GM19239 (cell line): ENCODE data around the gene PIK3C2G.

ENCODE experiments used
- DNase-seq: peaks from one replicate; pipeline ENCODE4 v3.0.0; 2011; ENCODE audit warnings: low spot score; ENCODE audit not compliant: insufficient read length
- FAIRE-seq: peaks from 2 replicates; lab custom pipeline; 2011; peaks lifted over from hg19 to GRCh38; lab: Jason Lieb, UNC

Gene PIK3C2G

DNA sequence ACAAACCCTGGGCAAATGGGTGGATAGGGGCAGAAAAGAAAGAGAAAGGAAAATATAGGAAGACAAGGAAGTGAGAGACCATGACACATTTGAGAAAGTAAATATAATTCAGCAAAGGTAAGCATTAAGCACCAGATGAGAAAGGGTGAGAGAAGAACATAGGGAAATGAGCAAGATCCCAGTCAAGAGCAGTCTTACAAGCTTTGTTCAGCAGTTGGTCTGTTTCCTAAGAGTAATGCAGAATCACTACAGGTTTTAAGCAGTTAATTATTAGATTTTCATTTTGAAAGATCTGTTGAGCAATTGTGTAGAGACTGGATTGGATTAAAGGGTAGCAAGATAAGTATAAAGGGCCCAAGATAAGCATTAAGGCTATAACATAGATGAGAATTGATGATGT, 330.2 kb downstream of the PIK3C2G start:
- DNase-seq (no peak), FAIRE-seq (no peak)

GRCh38 chr12:18595412-18595811, 334.1 kb downstream of the PIK3C2G start:
- FAIRE-seq, result no peak
- no peak for DNase-seq

- DNase-seq (no peak), FAIRE-seq (no peak)
Measured at GRCh38 chr12:18601962-18602361, 340.6 kb downstream of the PIK3C2G start.

- DNase-seq (no peak), FAIRE-seq (no peak)
Measured at GRCh38 chr12:18612971-18613370, 351.7 kb downstream of the PIK3C2G start.

- DNase-seq (no peak), FAIRE-seq (no peak)
Measured at GRCh38 chr12:18620986-18621385, 359.7 kb downstream of the PIK3C2G start.

GRCh38 chr12:18629445-18629844, 368.1 kb downstream of the PIK3C2G start:
- DNase-seq (no peak), FAIRE-seq (no peak)

DNA sequence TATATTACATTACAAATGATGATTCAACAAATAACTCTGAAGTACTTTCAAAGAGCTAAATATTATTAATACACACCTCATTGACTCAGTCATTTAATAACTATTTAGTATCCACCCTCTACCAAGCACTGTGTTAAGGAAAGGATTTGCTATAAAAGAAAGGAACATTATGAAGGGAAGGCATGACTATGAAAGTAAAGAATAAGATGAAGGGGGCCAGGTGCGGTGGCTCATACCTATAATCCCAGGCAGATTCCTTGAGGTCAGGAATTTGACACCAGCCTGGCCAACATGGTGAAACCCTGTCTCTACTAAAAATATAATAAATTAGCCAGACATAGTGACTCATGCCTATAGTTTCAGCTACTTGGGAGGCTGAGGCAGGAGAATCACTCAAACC, 368.6 kb downstream of the PIK3C2G start:
- DNase-seq (no peak), FAIRE-seq (no peak)

GRCh38 chr12:18631339-18631738, 370.0 kb downstream of the PIK3C2G start:
- FAIRE-seq (no peak), DNase-seq (no peak)

- FAIRE-seq, result no peak
- DNase-seq, result no peak
Measured at GRCh38 chr12:18632848-18633247, 371.5 kb downstream of the PIK3C2G start.

DNA sequence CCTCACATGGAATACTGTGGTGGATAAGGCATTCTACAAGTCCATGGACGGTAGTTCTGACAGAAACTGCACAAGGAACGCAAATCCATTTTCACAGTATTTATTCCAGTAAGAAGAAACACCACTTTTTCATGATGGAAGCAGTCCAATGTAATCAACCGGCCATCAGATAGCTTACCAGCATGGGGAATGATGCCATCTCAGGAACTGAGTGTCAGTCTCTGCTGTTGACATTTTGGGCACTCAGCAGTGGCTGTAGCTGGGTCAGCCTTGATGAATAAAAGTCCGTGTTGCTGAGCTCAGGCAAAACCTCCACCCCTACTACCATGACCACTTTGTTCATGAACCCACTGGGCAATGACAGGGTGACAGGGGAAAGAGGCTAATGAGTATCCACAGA, 373.1 kb downstream of the PIK3C2G start:
- DNase-seq, result no peak
- no peak for FAIRE-seq

DNA sequence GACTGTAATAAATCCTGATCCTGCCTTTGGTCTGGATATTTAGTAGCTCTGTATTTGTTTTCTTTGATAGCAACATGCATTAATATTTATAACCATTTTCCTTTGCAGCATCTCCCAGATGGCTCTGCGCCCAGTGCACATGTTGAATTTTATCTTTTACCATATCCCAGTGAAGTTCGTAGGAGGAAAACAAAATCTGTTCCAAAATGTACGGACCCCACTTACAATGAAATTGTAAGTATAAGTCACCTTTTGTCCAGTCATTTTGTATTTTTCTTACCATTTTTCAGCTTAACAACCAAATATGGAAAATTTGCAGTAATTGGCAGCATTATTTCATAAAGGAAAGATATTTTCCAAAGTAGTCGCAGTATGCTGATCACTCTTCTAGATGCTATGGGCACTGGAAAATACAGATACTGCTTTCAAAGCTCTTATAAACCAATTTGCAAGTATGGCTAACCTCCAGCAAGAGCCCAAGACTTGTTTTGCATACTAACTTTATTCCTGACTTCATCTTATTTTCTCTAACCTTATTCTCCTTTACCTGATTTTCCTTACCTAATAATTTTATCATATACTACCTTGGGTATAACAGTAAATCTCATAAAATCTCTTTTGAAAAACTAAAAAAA, 379.1 kb downstream of the PIK3C2G start:
- FAIRE-seq (no peak), DNase-seq (no peak)

GRCh38 chr12:18643681-18644080, 382.4 kb downstream of the PIK3C2G start:
- DNase-seq, result no peak
- no peak for FAIRE-seq

DNA sequence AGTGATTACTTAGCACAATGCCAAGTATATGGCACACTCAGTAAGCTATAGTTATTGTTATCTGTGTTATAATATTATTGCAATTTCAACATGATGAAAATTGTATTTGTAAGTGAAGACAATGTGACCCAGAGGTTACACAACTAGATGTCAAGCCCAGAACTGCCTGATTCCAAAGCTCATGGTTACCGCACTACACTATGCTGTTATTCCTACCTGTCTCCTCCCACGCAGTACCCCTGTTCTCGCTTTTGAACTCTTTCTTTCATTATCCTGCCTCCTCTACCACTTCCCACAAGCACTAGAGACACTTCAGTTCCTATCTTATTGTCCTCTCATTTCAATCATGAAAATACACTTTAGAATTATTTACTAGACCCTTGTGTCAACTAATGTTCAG, 383.2 kb downstream of the PIK3C2G start:
- DNase-seq (no peak), FAIRE-seq (no peak)

GRCh38 chr12:18646286-18646890, 385.1 kb downstream of the PIK3C2G start:
- DNase-seq (no peak), FAIRE-seq (no peak)

DNA sequence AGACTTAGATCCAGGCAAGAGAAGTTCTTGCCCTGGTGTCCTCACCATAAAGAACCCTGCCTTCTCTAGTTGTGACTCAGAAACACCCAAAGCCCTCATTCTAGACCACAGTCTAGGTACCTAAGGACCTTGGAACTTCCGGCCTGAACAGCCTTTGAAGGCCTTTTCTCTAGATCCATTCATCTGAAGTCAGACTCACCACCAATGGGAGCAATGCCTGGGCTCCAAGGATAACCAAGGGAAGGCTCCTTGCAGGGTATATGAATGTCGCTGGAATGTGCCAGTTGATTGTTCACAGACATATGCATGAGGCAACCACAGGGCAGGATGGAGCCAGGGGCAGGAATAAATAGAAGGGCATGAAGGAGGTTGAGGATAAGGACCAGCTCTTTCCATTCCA, 390.2 kb downstream of the PIK3C2G start:
- FAIRE-seq (no peak), DNase-seq (no peak)

GRCh38 chr12:18652596-18652995, 391.3 kb downstream of the PIK3C2G start:
- DNase-seq (no peak), FAIRE-seq (no peak)

GRCh38 chr12:18653465-18653864, 392.1 kb downstream of the PIK3C2G start:
- FAIRE-seq, result no peak
- DNase-seq, result no peak

DNA sequence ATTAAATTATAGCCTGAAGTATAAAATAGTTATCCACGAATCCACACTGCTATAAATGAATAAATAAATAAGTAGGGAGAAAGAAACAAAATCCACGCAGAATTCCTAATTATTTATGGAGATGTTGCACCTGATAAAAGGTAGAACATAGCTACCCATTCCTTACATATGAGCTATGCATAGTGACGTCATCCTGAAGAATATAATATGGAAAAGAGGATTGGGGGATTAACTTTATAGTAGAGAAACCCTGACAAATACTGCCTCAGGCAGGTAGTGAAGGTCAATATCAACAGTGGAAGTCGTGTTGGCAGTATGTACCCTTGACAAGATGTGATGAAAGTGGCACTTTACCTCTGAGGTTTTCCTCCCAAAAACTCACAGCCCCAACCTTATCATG, 394.0 kb downstream of the PIK3C2G start:
- DNase-seq (no peak), FAIRE-seq (no peak)

DNA sequence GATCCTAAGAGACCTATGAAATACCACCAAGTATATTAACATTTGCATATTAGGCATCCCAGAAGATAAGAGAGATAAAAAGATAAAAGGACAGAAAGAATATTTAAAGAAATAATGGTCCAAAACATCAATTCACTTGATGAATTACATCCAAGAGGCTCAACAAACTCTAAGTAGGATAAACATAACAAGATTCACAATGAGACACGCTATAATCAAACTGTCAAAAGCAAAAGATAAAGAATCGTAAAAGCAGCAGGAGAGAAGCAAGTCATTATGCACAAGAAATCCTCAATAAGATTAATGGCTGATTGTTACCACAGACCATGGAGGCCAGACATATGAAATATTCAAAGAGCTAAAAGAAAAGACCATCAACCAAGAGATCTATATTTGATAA, 396.9 kb downstream of the PIK3C2G start:
- FAIRE-seq (no peak), DNase-seq (no peak)

DNA sequence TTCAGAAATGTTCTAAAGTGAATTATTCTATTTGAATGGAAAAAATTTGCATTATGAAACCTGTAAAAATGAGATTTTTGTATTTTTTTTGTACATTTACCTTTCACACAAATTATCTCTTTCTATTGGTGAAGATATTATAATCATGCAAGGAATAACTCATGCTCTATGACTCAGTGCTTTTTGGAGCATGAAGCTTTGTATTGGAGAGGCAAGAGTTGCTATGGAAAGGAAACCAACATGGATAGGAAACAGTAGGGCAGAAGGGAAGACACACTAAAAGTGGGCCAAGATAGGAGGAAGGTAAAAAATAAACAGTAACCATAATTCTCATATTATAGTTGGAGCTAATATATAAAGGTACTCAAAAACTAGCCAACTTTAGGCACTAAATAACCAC, 397.5 kb downstream of the PIK3C2G start:
- FAIRE-seq, result no peak
- no peak for DNase-seq

DNA sequence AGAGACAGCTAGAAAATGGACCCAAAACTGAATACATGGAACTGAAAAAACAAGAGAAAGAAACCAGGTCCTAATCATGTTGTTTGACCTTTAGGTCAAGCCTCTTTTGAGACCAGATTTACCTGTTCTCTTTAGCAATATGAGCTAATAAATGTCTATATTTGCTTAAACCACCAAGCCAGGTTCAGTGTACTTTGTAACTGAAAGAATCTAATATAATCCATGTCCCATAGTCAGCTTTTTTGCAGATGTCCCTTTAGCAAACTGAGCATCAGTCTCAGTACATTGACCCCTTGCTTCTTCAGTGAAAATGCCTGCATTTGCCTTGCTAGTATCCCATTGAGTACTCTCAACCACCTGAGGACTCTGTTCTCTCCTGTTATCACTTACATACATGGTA, 414.8 kb downstream of the PIK3C2G start:
- DNase-seq, result no peak
- FAIRE-seq, result no peak

DNA sequence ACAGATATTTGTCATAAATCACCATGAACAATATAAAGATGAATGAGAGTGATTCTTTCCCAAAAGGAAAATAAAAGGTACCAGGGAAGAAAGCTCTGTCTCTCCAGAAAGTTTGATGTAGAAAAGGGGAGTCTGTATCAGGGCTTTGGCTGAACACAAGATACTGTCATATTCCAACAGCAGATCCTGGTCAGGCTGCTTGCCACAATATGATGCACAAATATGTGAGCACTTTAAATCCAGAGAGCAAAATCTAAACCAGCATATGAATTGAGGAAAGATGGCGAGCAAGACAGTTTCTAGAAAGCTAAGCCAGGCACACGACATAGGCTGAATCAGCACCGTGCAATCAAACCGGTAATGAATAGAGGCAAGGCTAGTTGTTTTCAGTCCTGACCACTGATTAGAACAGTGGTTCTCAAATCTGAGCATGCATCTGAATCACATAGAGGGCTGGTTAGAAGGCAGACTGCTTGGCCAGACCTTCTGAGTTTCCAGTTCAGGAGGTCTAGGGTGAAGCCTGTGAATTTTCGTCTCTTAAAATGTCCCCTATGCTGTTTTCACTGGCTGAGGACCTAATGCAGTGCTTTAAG, 415.8 kb downstream of the PIK3C2G start:
- no peak for DNase-seq
- no peak for FAIRE-seq
